Stimulated activated CD8-positive, alpha-beta memory T cell treated with anti-CD3 and anti-CD28 coated beads, Interleukin-4, amount 100 ng/mL, for 4 hours (primary cell): ENCODE results near the gene SPATS2L.
"Not testable (repeated sequence)": the region's sequence is repeated elsewhere in the genome, so short reads cannot be mapped to it uniquely, and the experiment has no call there.

Experiments
- DNase-seq, 2 donors: peaks; one replicate each; pipeline ENCODE4 v3.0.0-alpha.2; 2020; ENCODE audit warnings: low read depth in 2 of 2, low spot score in 1 of 2

Gene SPATS2L

DNA sequence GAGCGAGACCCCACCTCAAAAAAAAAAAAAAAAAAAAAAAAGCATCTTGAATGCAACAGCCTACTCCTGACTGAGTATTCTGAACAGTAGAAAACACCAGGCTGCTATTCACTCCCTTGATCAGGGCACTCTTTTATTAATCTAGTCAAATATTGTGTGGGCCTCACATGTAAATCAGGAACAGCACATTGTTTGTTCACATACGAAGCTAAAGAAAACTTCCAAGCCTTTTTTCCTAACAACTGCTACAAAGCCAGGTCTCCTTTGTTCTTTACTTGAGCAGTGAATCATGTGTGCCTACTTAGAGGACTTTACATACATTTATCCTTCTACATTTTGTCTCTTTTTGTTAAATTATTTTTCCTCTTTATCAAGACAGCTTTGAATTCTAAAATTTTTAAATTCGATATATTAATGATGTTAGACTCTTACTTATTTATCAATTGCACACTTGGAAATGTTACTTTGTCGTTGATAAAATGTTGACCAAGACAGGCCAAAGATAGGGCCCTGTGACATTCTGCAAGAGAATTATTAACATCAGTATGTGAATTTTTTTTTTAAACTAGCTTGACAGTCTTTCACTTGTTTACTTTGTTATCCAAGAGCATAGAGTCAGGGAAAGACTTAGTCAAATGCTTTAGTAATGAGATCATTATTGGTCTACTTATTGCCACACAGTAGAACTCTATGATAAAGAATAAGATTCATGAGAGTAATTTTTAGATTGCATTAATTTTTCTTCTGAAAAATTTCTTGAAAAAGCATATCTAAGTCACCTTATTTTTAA is 13.2 kb downstream of the SPATS2L start:
- no peak for DNase-seq

DNA sequence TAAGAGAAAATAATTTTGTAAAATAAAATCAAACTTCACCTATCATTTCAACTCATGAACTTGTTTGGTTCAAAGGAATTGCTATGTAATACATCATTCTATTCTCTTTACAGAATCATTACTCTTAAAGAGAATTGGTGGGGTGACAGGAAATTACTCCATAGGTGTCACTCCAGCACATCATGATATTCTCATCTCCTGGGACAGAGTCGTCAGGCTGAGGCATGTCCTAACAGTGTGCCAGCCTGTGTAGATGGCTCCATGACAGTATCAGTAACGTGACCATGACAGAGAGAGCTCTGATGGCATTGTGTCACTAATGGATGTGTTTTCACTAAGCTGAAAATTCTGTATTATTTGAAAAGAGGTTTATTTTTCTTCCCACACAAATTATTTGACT is 13.9 kb downstream of the SPATS2L start:
- DNase-seq: no peak

DNA sequence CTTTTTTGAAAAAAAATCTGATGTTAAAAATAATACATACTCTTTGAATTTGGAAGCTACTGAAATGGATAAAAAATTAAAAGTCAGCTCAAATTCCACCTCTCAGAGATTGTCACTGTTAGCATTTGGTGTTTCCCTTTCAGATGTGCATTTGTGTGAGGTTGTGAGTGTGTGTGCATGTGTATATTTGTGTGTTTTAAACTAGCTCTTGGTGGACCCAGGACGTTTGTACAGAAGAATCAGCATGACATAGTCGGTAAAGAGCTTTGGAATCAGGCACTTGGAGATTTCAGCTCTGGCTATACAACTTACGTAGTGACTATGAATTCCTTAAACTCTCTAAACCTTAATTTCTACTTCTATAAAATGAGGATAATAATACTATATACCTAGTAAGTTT is 14.5 kb downstream of the SPATS2L start:
- no peak for DNase-seq

DNA sequence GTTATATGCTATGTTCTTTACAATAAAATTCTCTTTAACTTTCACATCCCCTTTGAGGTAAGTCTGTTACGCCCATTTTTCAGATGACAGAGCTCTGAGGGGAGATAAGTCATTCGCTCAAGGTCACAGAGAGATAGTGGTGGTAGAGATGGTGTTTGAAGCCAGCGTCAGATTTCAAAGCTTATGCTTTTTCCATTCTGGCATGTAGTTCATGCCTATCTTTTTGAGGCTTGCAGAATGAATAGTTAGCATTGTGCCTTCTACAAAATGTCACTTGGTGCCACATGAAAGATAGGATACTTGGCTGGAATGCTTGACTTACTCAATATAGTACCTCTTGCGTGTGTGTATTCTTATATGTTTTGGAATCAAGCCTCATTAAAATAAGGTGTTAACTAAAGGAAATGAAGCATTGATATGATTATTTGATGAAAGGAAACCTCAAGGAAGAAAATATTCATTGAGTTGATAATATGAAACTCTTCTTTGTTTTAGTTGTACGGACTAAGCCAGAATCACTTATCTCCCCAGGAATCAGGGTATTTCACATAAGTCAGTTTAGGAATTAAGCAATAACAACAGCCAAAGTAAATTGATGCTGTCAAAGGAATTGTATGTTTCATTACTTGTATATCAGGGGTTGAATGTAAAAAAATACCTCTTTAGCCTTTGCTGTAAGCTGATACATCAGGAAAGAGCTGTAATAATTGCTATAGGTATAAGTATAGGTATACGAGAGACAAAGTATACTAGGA is 15.5 kb downstream of the SPATS2L start:
- no peak for DNase-seq

DNA sequence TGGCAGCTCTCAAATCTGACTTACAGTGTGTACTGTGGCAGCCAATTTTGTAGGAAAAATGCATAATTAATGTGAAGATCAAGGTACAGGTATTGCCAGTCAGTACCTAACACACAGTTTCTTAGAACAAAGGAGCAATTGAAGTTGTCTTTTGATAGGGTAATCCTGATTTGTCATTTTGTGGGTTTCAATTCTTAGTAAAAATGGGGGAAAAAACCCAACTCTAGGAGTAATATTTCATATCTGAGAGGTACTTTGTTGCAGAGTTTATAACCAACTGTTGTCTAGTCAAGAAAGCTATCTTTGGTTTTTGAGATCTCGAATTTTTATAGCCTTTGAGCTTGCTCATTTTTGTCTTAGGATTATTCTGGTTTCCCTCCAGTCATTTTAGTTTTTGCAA is 16.1 kb downstream of the SPATS2L start:
- no peak for DNase-seq

DNA sequence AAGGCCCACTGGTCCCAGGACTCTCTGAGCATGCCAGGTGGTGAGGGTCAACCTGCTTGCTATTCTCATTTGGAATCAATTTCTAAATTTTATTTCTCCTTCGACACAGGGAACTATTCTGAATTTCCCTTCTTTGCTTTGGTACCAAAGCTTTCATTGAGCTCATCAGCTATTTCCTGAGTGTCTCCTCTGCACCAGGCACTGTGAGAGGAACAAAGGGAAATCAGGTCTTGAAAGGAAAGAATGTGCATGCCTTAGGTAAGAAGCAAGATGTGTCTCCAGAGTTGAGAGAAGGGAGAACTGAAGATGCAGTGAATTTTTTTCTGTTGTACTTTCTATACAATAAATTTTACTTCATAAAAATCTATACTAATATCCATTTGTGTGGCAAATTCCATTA is 17.9 kb downstream of the SPATS2L start:
- no peak for DNase-seq

DNA sequence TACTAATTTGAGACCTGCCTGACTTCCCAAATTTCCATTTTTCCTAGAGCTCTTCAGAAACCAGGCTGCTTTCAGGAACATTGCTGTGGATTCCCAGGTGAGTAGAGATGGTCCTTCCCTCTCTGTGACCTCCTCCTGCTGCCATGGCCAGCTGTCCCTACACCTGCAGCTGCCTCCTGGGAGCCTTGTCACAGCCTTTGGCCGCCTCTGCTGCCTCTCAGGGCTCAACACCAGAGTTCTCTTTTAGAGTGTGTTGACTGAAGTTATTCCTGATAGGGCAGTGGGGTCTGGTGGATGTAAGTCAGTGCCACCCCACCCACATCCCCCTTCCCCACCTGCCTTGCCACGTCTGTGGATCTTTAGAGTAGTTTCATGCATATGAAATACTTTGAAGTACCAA is 22.9 kb downstream of the SPATS2L start:
- DNase-seq: no peak

DNA sequence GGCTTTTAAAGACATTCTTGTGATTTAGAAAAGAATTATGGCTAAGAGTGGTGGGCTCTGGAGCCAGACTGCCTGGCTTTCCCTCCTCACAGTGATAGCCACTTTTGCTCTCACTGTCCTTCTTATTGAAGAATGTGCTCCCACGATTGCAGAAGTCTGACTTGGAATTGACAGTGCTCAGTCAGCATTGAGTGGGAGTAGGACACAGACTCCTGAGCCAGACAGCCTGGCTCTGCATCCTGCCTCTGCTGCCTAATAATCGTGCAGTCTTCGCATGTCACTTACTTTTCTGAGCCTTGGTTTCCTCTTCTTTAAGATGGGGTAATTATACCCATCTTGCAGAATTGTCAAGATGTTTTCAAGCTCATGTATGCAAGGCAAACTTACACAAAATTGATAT is 23.3 kb downstream of the SPATS2L start:
- no peak for DNase-seq

DNA sequence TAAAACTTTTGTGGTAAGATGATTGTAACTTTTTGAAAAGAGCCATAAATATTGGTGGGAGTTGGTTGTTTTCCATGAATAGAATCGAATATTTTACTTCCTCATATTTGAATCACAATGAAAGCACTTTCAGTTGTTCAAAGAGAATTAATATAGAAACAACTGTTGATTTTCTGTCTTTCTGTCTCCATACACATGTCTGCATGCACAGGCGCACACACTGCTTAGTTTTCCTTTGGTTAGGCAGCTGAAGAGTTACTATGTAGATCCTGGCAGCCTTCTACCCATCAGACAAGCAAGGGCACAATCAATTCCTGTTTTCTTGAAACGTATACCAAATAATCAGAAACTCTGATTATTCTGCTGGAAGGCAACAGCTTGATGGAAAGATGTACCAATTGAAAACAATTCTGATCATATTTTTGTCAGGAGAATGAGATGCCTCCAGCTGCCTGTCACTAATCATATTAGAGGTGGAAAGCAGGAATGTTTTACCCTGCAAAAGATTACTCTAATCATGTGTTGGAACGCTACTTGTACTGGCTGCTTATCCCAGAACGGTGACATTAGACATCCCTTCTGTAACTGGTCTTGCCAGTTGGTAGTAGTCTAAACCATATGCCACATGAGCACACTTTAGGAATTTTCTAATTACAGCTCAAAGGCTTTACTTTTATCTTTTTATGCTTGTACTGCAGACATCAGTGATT is 24.0 kb downstream of the SPATS2L start:
- no peak for DNase-seq

DNA sequence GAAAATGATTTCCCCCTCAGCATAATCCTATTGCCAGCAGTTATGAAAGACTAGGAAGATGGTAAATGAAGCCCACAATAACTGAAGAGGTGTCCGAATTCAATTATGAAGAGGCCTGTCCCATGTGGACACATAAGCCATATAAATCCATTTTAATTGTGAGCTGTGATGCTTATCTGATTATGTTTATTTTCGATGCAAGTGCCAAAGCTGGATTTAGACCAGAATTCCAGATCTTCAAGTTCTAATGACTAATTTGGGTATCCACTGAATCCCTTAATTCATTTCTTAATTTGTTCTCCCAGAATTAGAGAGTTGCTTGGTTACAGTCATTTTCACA is 24.5 kb downstream of the SPATS2L start:
- no peak for DNase-seq

DNA sequence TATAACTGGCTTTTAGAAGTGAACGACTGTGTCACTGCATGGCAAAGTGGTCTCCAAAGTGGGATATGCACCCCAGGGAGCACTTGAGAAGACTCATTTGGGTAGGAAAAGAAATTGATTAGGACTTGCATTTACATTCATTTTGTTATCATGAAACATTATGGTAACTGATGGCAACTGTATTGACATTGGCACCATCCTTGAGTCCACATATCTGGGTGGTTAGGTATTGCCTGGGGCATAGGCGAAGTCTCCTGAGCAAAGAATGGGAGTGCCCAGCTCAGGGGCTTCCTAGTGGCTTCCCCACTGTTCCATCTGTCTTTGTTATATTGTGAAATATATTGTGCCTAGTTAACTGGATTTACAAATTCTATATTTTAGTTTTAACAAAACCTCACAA is 29.2 kb downstream of the SPATS2L start:
- no peak for DNase-seq

DNA sequence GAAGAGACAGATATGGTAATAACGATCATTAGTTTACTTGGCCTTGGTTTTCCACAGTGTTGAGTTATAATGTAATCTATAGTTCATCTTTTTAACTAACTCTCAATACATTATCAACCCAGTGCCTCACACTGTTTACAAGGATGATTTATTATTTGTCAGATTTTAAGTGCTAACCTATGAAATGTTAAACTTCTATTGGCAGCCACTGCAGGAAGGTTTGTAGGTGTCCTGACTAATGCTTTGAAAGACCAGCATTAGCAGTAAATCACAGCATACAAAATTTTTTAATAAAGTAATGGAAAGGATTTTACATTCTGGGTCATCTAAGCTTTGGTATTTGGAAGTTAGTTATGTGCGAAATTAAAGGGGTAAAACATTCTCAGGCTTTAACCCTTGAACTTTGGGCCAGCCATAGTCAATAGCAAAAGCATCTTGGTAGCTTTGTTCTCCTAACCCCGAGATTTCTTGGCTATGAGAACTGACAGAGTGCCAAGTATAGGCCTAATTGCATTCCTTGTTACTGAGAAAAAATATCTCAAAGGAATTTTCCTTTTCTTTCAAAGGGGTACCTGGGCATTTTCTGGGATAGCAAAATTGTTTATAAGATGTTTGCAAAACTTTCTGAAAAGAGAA is 30.6 kb downstream of the SPATS2L start:
- DNase-seq: no peak

DNA sequence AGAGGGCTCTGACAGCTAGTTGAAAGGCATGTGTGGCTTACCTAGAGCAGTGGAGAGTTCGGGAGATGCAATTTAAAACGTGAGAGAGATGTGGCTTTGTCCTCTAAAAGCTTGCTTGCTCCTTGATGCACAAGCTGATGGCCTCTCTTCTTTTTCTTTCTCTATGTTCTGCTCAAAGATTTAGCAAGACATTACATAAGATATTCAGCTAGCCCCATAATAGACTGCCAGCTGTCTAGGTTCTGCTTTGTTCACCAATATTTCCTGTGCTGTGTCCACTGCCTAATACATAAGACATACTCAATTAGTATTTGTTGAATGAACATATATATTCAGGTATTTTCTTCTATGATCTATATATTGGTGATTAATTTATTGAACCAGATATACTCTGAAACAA is 31.1 kb downstream of the SPATS2L start:
- no peak for DNase-seq

DNA sequence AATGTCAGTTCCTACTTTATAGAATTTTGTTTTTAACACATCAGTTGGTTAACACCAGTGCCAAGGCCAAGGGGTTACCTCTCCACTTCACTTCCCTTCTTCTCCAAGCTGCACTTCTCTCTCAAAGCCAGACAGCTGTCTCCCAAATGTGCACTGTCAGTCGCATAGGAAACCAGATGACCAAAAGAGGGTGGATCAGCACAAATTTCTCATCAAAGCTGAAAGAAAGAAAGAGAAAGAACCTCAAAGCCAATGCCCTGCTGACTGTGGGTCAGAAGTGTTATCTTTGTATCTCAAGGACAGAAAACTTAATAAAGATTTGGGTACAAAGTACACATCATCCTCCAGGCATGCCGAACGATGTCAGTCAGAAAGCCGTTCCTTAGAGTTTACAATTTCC is 32.2 kb downstream of the SPATS2L start:
- DNase-seq: no peak

DNA sequence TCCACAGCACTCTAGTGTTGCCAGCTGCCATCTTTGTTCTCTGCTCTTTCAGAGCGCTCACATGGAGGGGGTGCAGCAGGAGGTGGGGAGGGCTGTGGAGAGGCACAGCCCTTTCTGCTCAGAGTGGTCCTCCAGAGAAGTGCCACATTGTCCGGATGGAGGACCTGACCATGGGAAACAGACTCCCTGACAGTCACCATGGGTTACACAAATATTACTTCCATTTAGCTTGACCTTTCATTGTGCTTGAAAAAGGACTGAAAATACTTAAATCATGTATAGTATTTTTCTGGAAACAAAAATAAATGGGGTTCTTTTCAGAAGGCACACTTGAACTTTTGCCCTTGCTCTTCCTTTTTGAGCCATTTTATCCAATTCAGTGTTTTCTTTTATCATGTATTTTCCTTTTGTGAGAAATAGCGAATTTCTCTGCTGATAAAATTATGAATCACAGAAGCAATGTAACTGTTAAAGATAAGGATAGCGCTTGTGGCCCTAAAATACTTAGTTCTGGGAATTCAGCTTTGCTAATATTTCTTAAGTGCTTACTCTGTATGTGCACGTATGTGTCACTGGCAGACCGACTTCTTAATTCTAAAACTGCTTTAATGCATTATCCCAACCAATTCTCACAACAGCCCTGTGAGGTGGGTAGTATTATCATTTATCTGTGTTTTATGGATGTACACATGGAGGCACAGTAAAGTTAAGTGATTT is 34.2 kb downstream of the SPATS2L start:
- DNase-seq: no peak

DNA sequence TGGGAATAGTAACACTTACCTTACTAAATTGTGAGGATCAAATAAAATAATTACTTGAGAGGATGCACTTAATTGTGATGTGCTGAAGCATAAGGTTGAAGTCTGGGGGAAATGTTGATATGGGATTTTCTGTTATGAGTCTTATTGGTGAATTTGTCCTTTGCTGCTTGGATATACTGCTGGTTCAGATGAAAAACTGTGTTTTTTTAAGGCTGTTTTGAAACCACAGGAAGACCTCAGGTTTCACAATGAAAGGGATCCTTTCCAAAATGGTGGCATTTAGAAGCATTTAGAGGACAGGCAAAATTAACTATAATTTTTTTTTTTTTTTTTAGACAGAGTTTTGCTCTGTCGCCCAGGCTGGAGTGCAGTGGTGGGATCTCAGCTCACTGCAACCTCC is 34.9 kb downstream of the SPATS2L start:
- no peak for DNase-seq

DNA sequence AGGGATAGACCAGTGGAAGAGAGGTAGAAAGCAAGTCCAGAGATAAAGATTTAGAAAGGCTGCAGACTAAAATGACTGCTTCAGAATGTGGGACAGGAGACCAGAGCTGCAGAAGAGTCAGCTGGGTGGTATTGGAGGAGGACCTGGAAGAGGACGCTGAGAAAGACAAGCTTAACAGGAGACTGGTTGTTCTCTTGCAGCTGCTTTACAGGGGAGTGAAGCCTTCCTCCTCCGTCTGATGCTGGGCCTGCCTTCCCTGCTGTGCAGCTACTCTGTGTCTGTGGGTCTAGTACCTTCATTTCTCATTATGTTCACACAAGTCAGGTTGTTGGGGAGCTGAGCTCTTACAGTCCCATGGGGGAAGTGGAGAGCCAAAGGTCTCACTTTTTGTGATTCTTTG is 35.7 kb downstream of the SPATS2L start:
- DNase-seq: no peak

DNA sequence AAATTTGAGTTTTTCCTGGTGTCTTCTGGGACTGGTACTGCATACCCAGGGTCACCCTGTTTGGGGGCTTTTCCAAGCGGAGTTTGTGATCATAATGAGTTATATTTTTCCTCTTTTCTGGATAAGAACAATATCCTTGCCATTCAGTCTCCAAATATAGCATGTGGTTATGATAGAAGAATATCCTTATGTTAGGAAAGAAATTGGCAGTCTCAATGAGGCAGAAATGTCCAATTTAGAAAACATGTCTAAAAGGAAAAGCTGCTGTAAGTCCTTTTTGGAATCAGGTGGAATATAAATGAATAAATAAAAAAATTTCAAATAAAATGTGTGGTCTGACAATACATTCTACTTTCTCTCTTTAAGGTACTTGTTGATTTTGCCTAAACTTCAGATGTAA is 36.2 kb downstream of the SPATS2L start:
- no peak for DNase-seq

DNA sequence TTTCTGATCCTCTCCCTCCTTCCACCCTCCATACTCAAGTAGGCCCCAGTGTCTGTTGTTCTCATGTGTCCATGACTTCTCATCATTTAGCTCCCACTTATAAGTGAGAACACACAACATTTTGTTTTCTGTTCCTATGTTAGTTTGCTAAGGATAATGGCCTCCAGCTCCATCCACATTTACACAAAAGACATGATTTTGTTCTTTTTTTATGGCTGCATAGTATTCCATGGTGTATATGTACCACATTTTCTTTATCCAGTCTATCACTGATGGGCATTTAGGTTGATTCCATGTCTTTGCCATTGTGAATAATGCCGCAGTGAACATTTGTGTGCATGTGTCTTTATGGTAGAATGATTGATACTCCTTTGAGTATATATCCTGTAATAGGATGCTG is 37.7 kb downstream of the SPATS2L start:
- not testable (repeated sequence) for DNase-seq

DNA sequence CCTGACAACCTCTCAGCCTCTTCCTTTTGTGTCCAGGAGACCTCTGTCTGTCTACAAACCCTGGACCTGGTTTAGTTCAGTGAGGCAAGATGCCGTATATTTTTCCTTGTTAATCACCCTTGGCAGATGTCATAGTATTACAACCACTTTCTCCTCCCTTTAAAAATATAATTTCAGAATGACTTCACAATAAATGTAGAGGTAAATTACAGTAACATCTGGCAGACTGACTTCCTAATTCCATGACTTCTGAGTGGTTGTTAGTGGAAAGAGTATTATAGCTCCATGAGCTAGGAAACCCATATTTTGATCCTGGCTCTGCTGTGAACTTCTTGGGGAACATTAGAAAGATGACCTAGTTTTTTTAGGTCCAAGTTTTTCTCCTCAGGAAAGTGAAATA is 39.5 kb downstream of the SPATS2L start:
- DNase-seq: no peak

DNA sequence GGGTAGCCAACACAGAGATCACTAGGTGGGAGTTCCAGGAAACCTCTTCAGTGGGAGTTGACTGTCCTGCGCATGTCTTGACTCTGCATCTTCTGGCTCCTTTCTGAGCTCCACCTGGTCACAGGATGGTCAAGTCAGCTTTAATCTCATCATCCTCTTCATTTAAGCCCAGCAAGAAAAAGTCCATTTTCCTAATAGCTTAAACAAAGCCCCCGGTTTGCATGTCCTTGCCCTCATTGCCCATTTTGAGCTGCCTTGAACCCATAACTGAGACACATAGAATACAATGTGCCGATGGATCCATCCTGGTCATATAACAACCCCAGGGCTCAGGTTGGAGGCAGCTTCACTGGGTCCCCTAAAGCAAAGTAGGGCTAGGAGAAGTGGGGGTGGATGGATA is 40.8 kb downstream of the SPATS2L start:
- DNase-seq: no peak
